Left renal pelvis (tissue), 4 donors: ENCODE data around the gene ELP4. TPM values are rescaled to one million over a fixed set of nuclear protein-coding genes. Genes with fewer than 3 reads are reported as not detected.

Experiments
- DNase-seq, 4 donors: peaks; one replicate each; pipeline ENCODE4 v3.0.0-alpha.2; 2013; ENCODE audit warnings: low read depth in 4 of 4, low spot score in 3 of 4
- polyA plus RNA-seq, 4 donors: library from polyadenylated mRNA; unstranded; fragments of 120-200 nt; gene quantifications; one replicate each; pipeline ENCODE4 v1.2.1, GENCODE V29; 2013; ENCODE audit not compliant: insufficient read length in 4 of 4

The ELP4 gene
- polyA plus RNA-seq, 4 donors = 24.6 to 35.1 (median 25.8) TPM

GRCh38 chr11:31797190-31798056, 287.9 kb downstream of the ELP4 start:
- no peak for DNase-seq

DNA sequence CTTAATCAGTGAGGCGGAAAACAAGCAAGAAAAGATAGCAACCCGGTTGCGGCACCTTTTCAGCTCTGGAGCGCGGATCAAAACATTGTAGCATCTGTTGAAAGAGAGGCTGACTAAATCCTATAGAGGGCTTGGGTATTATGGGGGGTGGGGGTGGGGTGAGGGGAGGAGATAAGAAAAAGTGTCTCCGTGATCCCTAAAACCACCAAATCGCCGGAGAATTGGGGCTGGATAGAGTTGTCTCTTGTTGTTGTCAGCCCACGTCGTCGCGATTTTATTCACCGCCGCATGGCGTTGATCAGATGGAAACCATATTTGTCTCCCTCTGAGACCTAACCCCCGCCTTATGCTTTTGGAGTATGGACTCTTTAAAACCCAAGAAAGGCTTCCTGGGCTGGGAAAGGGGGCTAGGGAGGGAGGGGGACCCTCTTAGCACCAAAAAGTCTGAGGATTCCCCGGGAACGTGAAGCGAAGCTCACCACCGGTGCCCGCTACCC, 288.5 kb downstream of the ELP4 start:
- no peak for DNase-seq

DNA sequence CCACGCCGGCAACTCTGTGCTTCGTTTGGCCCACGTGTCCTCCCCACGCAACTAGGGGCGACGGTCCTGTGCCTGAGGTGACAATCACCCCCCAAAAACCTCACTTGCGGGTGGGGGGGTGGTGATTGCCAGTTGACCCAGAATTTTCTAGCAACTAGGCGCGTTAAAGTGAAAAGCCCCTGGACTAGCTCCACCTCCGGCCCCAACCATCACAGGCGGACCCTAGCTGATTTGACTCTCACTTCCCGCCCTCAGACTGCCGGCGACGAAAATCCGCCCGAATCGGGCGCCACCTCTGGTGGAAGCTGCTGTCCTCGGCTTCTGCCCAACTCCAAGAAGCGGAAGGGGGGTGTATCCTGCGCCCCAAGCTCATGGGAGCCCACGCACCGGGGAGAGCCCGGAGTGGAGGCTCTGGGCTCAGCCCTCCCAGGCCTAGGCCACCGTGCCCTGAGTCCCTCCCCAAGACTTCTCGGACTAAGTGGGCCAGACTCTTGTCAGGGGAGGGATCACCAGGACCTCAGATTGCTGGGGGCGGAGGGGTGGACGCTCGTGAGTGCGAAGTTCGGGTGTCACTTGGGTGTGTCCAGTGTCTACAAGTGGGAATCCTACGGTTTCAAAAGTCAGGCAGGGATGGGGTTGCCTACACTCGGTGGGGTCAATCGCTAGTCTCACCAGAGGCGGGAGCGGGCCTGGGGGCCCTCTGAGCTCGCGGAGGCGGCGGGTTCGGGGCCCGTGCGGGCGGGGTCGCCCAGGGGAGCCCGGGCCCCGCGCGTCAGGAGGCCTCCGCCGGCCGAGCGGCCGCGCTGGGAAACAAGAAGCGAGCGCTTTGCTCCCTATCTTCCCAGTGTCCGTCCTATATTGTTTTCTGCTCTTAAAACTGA, 289.2 kb downstream of the ELP4 start:
- DNase-seq = no peak

GRCh38 chr11:31799435-31800397, 290.1 kb downstream of the ELP4 start:
- no peak for DNase-seq

DNA sequence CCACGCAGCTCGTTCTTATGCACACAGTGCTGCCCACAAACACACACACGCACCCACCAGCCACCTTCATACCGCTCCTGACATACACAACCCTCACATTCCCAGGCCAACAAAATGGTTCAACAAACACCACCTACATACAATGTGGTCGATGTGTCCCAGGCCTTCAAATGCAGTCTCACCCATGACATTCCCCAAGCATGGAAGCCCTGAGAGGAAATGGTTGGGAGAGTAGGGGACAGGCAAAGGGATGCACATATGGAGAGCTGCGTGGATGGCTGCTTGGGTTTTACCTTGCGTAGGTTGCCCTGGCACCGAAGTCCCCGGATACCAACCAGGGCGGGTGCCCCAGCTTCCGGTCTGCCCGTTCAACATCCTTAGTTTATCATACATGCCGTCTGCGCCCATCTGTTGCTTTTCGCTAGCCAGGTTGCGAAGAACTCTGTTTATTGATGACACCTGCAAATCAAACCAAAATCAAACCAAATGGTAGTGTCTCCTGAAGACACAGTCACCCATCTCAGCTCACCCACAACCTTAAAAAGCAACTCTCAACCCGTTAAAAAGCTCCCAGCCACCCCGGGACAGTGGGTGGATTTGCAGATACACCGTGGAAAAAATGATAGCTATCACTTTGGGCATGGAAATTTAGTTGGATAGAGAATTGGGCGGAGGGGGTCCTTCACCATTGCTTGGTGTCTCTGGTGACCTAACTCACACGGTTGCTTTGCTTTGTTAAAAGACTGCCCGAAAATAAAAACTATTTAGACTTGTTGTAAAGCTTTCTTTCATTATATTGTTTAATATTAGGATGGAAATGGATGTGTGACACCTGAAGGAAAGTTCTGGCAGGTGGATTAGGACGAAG, 291.1 kb downstream of the ELP4 start:
- no peak for DNase-seq

- DNase-seq = no peak
Observed at GRCh38 chr11:31801298-31801702, 291.7 kb downstream of the ELP4 start.

- no peak for DNase-seq
Observed at GRCh38 chr11:31802000-31802551, 292.5 kb downstream of the ELP4 start.

GRCh38 chr11:31802609-31802989, 293.0 kb downstream of the ELP4 start:
- DNase-seq = no peak

DNA sequence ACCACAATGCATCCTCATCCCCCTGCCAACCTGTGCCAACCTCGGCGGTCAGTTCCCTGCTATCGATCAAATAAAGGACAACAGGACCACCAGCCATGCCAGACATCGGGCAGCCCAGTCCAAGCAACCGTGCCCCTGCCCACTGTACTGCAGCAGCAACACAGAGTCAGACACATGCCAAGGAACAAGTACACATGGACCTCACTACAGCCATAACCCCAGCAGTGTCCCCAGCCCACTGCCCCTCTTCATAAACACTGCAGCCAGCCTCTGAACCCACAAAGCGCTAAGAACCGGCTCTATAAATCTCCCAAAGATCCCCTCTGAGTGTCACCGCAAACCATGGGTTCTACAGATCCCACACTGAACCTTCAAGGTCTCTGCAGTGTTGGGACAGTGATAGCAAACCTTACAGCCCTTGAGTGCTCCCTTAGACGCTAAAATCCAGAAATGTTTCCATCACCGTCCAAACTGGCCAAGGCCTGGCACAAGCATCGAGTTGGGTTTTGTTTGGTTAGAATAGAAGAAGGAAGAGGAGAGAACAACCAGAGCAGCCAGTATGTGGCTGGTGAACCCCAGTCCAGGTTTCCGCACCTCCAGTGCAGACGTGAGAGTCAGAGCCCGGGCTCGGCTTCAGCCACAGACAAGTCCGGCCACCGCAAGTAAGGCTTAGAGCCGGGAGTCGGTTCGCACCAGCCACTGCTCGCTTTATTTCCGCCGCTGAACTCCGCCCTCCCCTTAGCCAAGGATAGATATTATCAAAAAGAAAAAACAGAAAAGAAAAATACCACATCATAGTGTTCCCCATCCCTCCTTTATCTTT, 293.6 kb downstream of the ELP4 start:
- DNase-seq = no peak

GRCh38 chr11:31803813-31804311, 294.3 kb downstream of the ELP4 start:
- DNase-seq = no peak

DNA sequence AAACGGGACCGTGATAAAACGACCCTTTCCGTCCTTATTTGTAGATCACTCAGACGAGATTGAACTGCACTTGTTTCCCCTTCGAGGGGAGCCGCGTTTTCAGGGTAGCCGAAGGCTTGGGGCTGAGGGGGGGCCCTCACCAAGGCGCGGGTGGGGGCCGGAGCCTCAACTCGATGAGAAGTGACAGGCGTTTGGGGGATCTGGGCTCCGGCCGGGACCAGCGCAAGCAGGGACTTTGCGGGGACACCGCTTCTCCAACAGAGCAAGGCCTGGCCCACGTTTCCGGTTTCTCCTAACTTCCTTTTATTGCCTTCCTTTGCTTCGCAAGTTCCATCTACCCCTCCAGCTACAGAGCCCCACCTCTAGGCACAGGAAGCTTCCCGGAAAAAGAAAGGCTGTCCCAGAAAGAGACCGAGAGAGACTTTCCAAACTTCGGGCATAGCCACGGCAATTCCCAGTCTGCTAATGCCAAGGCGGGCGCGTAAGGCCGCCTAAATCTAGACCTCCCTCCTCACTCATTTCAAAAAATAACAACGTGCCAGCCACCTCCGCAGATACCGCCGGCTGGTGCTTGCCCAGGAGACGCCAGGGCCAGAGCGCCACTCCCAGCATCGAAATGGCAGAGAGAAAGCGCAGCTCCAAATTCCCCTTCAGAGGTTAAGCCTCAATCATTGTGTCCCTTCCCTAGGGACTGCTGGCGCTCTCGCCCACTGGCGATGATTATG, 294.9 kb downstream of the ELP4 start:
- no peak for DNase-seq

DNA sequence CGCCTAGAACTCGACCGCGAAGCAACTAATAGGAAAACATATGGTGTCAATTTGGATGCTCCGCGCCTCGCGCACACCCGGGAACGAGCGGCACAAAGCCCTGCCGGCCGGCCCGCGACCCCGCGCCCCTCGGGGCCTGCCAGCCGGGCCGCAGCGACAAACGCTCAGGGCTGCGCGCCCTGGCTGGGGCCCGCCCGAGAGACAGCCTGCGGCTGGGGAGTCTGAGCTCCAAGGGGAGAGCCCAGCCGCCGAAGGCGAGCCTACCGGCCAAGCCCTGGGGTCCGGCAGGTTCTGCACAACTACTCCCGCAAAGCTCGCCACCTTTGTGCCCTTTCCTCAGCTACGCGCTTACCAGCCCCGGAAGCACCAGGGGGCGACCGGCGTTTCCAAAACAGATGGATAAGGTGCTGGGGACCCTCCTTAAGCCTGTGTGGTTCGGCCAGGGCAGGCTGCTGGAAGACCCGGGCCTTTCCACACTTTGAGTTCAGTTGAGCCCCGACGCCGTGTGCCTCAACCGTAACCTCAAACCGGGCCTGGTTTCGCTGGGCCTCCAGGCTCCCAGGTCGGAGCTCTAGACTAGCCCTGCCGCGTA, 295.6 kb downstream of the ELP4 start:
- no peak for DNase-seq

DNA sequence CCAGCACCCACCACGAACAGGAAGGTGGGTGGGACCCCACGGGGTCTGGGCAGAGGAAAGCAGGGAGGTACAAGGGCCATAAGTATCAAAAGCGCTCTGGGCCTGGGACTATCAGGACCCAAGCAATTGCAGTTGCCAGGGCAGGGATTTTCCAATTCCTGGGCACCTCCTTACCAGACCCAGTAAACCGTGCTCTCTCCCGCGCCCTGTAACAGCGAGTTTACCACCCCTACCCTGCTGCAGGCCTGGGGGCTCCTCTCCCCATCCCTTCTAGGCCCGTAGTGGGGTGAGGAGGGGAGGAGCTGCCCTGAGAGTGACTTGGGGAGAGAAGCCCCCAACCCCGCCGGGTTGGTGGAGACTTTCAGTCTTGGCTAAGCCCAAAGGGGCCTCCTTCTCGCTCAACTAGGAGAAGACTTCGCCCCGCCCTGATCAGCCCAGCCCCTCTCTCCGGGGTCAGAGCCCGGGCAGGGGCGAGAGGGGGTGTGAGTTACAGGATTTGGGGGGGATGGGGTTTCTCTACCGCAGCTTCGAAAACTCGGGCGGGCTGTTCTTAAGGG, 296.1 kb downstream of the ELP4 start:
- DNase-seq = no peak

- no peak for DNase-seq
Observed at GRCh38 chr11:31806186-31806927, 296.8 kb downstream of the ELP4 start.

DNA sequence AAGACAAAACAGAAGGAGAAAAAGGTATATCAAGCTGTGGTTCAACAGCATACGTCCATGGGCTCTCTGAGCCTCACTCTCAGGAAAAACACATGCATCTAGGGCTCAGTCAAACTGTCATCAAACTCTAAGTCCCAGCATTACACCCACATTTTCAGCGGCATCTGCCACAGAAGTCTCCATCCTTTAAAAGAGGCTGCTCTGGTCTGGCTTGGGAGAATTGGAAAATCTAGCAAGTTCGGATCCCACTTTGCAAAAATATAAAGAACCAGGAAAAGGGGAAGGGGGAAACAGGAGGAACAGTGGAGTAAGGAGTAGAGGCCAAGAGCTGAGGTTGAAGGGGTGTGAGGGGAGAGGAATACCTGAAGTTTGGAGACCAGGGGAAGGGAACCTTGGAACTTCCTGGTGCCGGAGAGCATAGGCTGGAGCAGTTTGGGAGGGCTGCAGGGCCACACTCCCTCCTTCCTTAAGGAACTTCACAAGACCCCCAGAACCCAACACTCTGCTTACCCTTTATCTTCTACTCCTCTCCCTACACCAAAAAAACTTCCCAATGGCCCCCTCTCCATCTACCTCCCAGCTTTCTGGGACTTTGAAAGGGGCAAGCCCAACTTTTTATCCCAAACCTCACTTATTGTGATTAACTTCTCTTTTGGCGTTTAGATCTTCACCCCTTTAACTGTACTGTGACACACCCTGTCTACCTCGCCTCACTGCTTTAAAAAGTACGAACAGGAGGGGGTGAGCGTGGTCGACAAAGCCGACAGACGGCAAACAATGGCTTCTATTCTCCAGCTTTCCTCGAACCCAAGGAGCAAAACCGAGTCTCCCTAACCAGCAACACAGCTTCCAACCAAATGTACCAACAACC, 297.6 kb downstream of the ELP4 start:
- no peak for DNase-seq
